H1 (cell line): ENCODE data around the gene ZMIZ1. TPM values are rescaled to one million over a fixed set of nuclear protein-coding genes. Genes with fewer than 3 reads are reported as not detected.
A peak's percentile ranks its signal among the peaks of the same experiment; 100 is the strongest.

Experiments used
- CTCF ChIA-PET: fragments of 300-600 bp; sonication (Branson Sonifier 250); formaldehyde crosslinking; loops from one replicate; lab custom pipeline; 2021; ENCODE audit not compliant: partially characterized antibody; lab: Charles Lee
- POLR2A ChIA-PET: fragments of 300-600 bp; sonication (Branson Sonifier 250); formaldehyde crosslinking; loops from one replicate; lab custom pipeline; 2021; ENCODE audit warnings: inconsistent platforms; ENCODE audit not compliant: partially characterized antibody; lab: Charles Lee
- DNase-seq, 2 experiments: peaks; one replicate each; pipeline versions ENCODE4 v3.0.0 to v3.0.0-alpha.2; 2010 to 2022; ENCODE audit warnings: low spot score in 2 of 2, low read depth in 1 of 2, mixed read lengths in 1 of 2
- FAIRE-seq: peaks from 2 replicates; lab custom pipeline; 2011; peaks lifted over from hg19 to GRCh38; lab: Jason Lieb, UNC
- H2AFZ ChIP-seq: 2 replicates; pipeline ENCODE4 v1.8.1; 2012; ENCODE audit warnings: low read length, inconsistent platforms
- H2AK5ac ChIP-seq: 2 replicates; pipeline ENCODE4 v1.6.1; 2013; ENCODE audit warnings: low read depth, low read length
- H2BK120ac ChIP-seq: replicated peaks from 2 replicates; pipeline ENCODE3; 2013; ENCODE audit warnings: low read depth, low read length, inconsistent platforms
- H2BK12ac ChIP-seq: 2 replicates; pipeline ENCODE4 v1.6.1; 2013; ENCODE audit warnings: low read depth, low read length
- H2BK15ac ChIP-seq: 2 replicates; pipeline ENCODE4 v1.6.1; 2013; ENCODE audit warnings: low read length
- H2BK20ac ChIP-seq: 2 replicates; pipeline ENCODE4 v1.6.1; 2013; ENCODE audit warnings: low read length
- H2BK5ac ChIP-seq: 2 replicates; pipeline ENCODE4 v1.6.1; 2013; ENCODE audit warnings: low read depth, low read length
- H3K14ac ChIP-seq: 2 replicates; pipeline ENCODE4 v1.6.1; 2013; ENCODE audit warnings: inconsistent platforms; ENCODE audit not compliant: insufficient read length
- H3K18ac ChIP-seq: 2 replicates; pipeline ENCODE4 v1.6.1; 2013; ENCODE audit warnings: low read length; ENCODE audit errors: extremely low read depth
- H3K23ac ChIP-seq: 2 replicates; pipeline ENCODE4 v1.6.1; 2013; ENCODE audit warnings: inconsistent platforms; ENCODE audit not compliant: insufficient read length
- H3K23me2 ChIP-seq: 2 replicates; pipeline ENCODE4 v1.6.1; 2013; ENCODE audit warnings: low read depth, low read length
- H3K27ac ChIP-seq: 2 replicates; pipeline ENCODE4 v1.6.1; 2011; ENCODE audit warnings: low read depth, low read length, inconsistent platforms
- H3K27me3 ChIP-seq, 4 experiments: replicated peaks in 1 of 4; 1 replicate in 1 of 4; 2 replicates in 3 of 4; pipeline versions ENCODE4 v1.6.1 to v1.8.1; 2011 to 2013; ENCODE audit warnings: low read length in 3 of 4, mild to moderate bottlenecking in 3 of 4, inconsistent platforms in 2 of 4, mixed read lengths in 2 of 4, moderate library complexity in 1 of 4; ENCODE audit not compliant: control insufficient read depth in 3 of 4, insufficient read depth in 3 of 4; ENCODE audit errors: extremely low read depth in 1 of 4
- H3K36me3 ChIP-seq, 4 experiments: 2 replicates each; pipeline versions ENCODE4 v1.6.1 to v1.8.1; 2011 to 2013; ENCODE audit warnings: mild to moderate bottlenecking in 4 of 4, low read length in 3 of 4, moderate library complexity in 2 of 4, control low read depth in 1 of 4, inconsistent platforms in 1 of 4; ENCODE audit not compliant: insufficient read depth in 4 of 4, control insufficient read depth in 2 of 4
- H3K4ac ChIP-seq: replicated peaks from 2 replicates; pipeline ENCODE3; 2013; ENCODE audit warnings: low read length, low read depth, mixed read lengths, inconsistent platforms; ENCODE audit not compliant: insufficient read length
- H3K4me1 ChIP-seq, 4 experiments: replicated peaks in 1 of 4; 1 replicate in 1 of 4; 2 replicates in 3 of 4; pipeline versions ENCODE4 v1.6.1 to v1.8.1; 2011 to 2013; ENCODE audit warnings: low read length in 3 of 4, inconsistent platforms in 2 of 4, mixed read lengths in 1 of 4; ENCODE audit not compliant: insufficient read depth in 4 of 4, control insufficient read depth in 3 of 4
- H3K4me2 ChIP-seq, 2 experiments: 2 replicates each; pipeline versions ENCODE4 v1.6.1 to v1.8.1; 2011 to 2013; ENCODE audit warnings: low read depth in 2 of 2, low read length in 2 of 2, control low read depth in 1 of 2, inconsistent platforms in 1 of 2, mild to moderate bottlenecking in 1 of 2; ENCODE audit not compliant: insufficient read depth in 1 of 2
- H3K4me3 ChIP-seq, 4 experiments: fragments of 200-600, 300-600 bp in 1 of 4; sonication (generic), shearing (Covaris generic), sonication (Bioruptor Twin) in 1 of 4; 2 replicates each; pipeline versions ENCODE4 v1.5.1 to v1.8.1; 2011 to 2016; ENCODE audit warnings: low read length in 4 of 4, low read depth in 3 of 4, control low read depth in 2 of 4, inconsistent platforms in 2 of 4, mild to moderate bottlenecking in 2 of 4, mixed read lengths in 1 of 4, moderate library complexity in 1 of 4; ENCODE audit not compliant: insufficient read depth in 2 of 4; ENCODE audit errors: extremely low read depth in 1 of 4
- H3K56ac ChIP-seq: replicated peaks from 2 replicates; pipeline ENCODE3; 2013; ENCODE audit warnings: low read depth, mild to moderate bottlenecking, mixed read lengths, low read length, inconsistent platforms; ENCODE audit not compliant: insufficient read length
- H3K79me1 ChIP-seq: 2 replicates; pipeline ENCODE4 v1.6.1; 2013; ENCODE audit warnings: low read depth, low read length, control low read depth
- H3K79me2 ChIP-seq, 2 experiments: 2 replicates each; pipeline versions ENCODE4 v1.6.1 to v1.8.1; 2012 to 2013; ENCODE audit warnings: low read length in 2 of 2, mild to moderate bottlenecking in 2 of 2, inconsistent platforms in 1 of 2; ENCODE audit not compliant: insufficient read depth in 2 of 2, control insufficient read depth in 1 of 2
- H3K9ac ChIP-seq, 4 experiments: replicated peaks in 1 of 4; 1 replicate in 1 of 4; 2 replicates in 3 of 4; pipeline versions ENCODE4 v1.6.1 to v1.8.1; 2011 to 2013; ENCODE audit warnings: low read depth in 3 of 4, low read length in 3 of 4, control low read depth in 2 of 4, mild to moderate bottlenecking in 2 of 4, moderate library complexity in 2 of 4, inconsistent platforms in 1 of 4; ENCODE audit errors: extremely low read depth in 1 of 4
- H3K9me3 ChIP-seq, 2 experiments: 2 replicates each; pipeline versions ENCODE4 v1.6.1 to v1.8.1; 2012 to 2013; ENCODE audit warnings: mild to moderate bottlenecking in 2 of 2, moderate library complexity in 2 of 2, control low read depth in 1 of 2, inconsistent platforms in 1 of 2, low read depth in 1 of 2, low read length in 1 of 2, mixed read lengths in 1 of 2; ENCODE audit not compliant: insufficient read depth in 2 of 2
- H4K20me1 ChIP-seq, 2 experiments: replicated peaks in 1 of 2; 2 replicates each; pipeline versions ENCODE3 to v1.8.1; 2011 to 2013; ENCODE audit warnings: inconsistent platforms in 2 of 2, low read length in 2 of 2, mild to moderate bottlenecking in 1 of 2; ENCODE audit not compliant: insufficient read depth in 2 of 2, control insufficient read depth in 1 of 2
- H4K5ac ChIP-seq: 2 replicates; pipeline ENCODE4 v1.6.1; 2013; ENCODE audit warnings: low read length, low read depth, mixed read lengths, inconsistent platforms; ENCODE audit not compliant: insufficient read length
- H4K8ac ChIP-seq: 2 replicates; pipeline ENCODE4 v1.8.0; 2013; ENCODE audit warnings: mild to moderate bottlenecking, moderate library complexity, low read length, inconsistent platforms; ENCODE audit not compliant: insufficient read depth; ENCODE audit errors: extremely low read depth
- H4K91ac ChIP-seq: replicated peaks from 2 replicates; pipeline ENCODE3; 2013; ENCODE audit warnings: low read length, mixed read lengths, inconsistent platforms; ENCODE audit not compliant: insufficient read length
- CEBPB ChIP-seq: IDR thresholded peaks from 2 replicates; pipeline ENCODE4 v1.6.1; 2012; ENCODE audit warnings: low read depth, low read length
- GTF2F1 ChIP-seq: IDR thresholded peaks from 2 replicates; pipeline ENCODE4 v1.6.1; 2012; ENCODE audit warnings: low read depth, low read length, improper control_type of control experiment, borderline replicate concordance
- WGBS, 2 experiments: shearing (Covaris generic) in 1 of 2; methylation state at CpG; one replicate each; pipeline versions ENCODE4 v1.1.6 to v1.1.7; 2013 to 2015; ENCODE audit warnings: low lambda C conversion rate in 2 of 2, mixed read lengths in 2 of 2, inconsistent platforms in 1 of 2, low coverage in 1 of 2, missing lambda C conversion rate in 1 of 2; ENCODE audit not compliant: insufficient replicate concordance in 2 of 2, insufficient coverage in 1 of 2, insufficient read length in 1 of 2; ENCODE audit errors: extremely low coverage in 1 of 2, missing lambda C conversion rate in 1 of 2; 5-methylcytosine and 5-hydroxymethylcytosine counted together
- polyA plus RNA-seq, 7 experiments: library from polyadenylated mRNA; depleted of rRNA in 3 of 7; stranded (reverse) in 5 of 7; unstranded in 2 of 7; fragments of >200 nt in 5 of 7; fragments of 200-250 nt in 2 of 7; gene quantifications; 1 replicate in 5 of 7; 2 replicates in 1 of 7; 4 replicates in 1 of 7; pipeline versions ENCODE4 v1.2.1 to v1.2.3, GENCODE V29; 2011 to 2013; ENCODE audit warnings: missing spikeins in 2 of 7, mixed read lengths in 2 of 7
- total RNA-seq: library from RNA; stranded (reverse); fragmentation: NEBNext Ultra II Directional; extraction: Animal tissue kit (Norgen Biotek cat#: 25700); gene quantifications from 2 replicates; pipeline ENCODE4 v1.2.1, GENCODE V29; 2021

The ZMIZ1 gene
- total and polyA plus RNA-seq, 2 of the 8 experiments (the other 6 are each of a cell fraction or from before 2014, with no cell fraction given), result 8.1 to 28.0 TPM

- FAIRE-seq, result no peak
- Histone ChIP-seq H3K79me2 (no peaks in the 10 kb centered on the region), H3K4ac (no peak overlapping the region), H3K36me3 (peaks cover 0 to 11% (median 5%) of the 10 kb centered on the region in 4 experiments; a peak in 5 of 8 replicates), H2BK20ac (no peak overlapping the region), H4K20me1 (peaks cover 5 to 13% of the 10 kb centered on the region in 2 experiments), H3K4me2 (no peak overlapping the region), H2BK5ac (no peak overlapping the region), H3K23me2 (no peaks in the 10 kb centered on the region), H2AK5ac (no peak overlapping the region), H3K4me1 (no peaks in the 10 kb centered on the region; a peak in 3 of 7 replicates), H3K79me1 (peaks cover 6% of the 10 kb centered on the region; the same call in 1 of the 2 replicates), H3K4me3 (no peak overlapping the region), H3K9ac (no peak overlapping the region), H2AFZ (no peak overlapping the region), H4K8ac (no peak overlapping the region), H3K23ac (no peak overlapping the region), H4K91ac (no peak overlapping the region), H3K27me3 (no peaks in the 10 kb centered on the region), H2BK120ac (no peak overlapping the region), H3K9me3 (peaks cover 0 to 7% of the 10 kb centered on the region in 2 experiments; a peak in 1 of 4 replicates), H2BK15ac (no peak overlapping the region), H3K18ac (no peak overlapping the region; the same call in 1 of the 2 replicates), H3K27ac (no peak overlapping the region), H3K14ac (no peak overlapping the region), H2BK12ac (0 out of 2 replicates have a peak overlapping the region, but pooled peaks have one; percentile 9), H4K5ac (no peak overlapping the region), H3K56ac (no peak overlapping the region)
- POLR2A ChIA-PET, result no interaction called here
- CTCF ChIA-PET, result no interaction called here
- TF ChIP-seq CEBPB (peak; percentile 26; the same call in 1 of the 2 replicates), GTF2F1 (no peak)
- WGBS, 2 experiments, result 87% methylated on average over 27 of the region's 32 CpGs; no CpG with 5 or more reads in 1 of the 2 experiments
- DNase-seq, result no peak
Measured at GRCh38 chr10:79274279-79275104, 205.7 kb downstream of the ZMIZ1 start.
